ENCODE measurements around the gene ATF7.

ATF7 gene

DNA sequence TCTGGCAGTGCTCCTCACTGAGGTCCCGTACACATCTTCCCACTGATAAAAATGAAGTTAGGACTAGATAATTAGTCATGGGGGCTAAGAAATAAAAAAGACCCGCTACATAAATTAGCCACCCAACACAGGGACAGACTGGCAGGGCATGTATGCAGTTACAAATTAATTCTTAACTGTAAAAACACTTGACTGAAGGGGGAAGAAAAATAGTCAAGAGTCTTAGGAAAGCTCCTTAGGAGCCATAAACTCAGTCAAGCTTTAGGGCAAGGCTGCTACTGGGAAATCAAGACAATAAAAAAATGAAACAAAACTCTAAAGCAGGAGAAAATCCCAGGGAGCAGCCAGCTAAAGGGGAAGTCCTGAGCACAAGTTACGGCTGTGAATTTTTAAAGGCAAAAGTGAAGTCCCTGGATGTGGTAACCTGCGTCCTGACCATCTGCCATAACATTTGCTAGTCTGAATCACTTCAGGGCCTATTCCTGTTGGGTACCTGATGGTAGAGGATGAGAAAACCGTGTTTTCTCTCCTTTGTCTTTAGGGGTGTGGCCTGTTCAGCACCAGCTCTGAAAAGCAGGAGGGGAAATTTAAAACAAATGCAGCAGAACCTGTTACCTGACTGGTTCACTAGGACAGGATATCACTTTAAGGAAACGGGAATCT lies 111.4 kb downstream of the ATF7 start:
- Mint-ChIP-seq H3K9me3 (no peaks in the 10 kb centered on the region), H3K27me3 (no peaks in the 10 kb centered on the region), H3K4me1 (no peaks in the 10 kb centered on the region), H3K36me3 (peaks cover 48% of the 10 kb centered on the region), H3K4me3 (no peak overlapping the region), H3K27ac (peak overlapping the region; percentile 46)
- ATAC-seq, result no peak

DNA sequence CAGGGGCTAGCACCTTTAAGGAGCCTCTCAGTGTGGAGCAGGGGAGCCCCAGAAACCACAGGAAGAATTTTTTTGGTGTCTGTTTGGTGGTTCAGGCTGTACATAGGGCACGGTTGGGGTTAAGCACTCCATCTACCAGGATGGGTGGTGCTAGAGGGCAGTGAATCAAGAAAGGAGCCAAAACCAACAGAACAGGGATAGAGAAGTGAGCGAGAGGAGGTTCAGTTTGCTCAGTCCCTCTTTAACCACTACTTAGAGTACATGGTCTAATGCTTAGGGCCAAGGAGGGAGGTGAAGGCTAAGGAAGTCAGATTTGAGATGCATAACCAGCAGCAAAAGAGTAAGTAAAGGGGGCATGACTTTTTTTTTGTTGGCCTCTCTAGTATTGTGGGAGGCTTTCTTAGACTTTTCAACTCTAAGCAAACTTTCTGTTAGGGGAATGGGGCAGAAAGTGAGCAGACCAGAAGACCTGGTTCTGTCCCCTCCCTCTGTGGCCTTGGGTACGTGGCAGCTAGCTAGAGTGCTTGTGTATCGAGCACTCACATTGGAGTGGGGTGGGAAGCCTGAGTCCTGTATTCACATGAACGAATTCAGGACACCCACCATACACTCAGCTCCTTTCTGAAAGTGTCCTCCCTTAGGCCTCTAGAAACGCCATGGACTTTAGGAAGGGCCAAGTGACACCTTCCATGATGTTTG lies 112.3 kb downstream of the ATF7 start:
- H3K4me1 Mint-ChIP-seq, result peaks cover 1% of the 10 kb centered on the region
- H3K36me3 Mint-ChIP-seq, result peaks cover 48% of the 10 kb centered on the region
- no peak overlapping the region for H3K27ac Mint-ChIP-seq
- no peaks in the 10 kb centered on the region for H3K9me3 Mint-ChIP-seq
- no peak overlapping the region for H3K4me3 Mint-ChIP-seq
- no peaks in the 10 kb centered on the region for H3K27me3 Mint-ChIP-seq
- ATAC-seq, result no peak

DNA sequence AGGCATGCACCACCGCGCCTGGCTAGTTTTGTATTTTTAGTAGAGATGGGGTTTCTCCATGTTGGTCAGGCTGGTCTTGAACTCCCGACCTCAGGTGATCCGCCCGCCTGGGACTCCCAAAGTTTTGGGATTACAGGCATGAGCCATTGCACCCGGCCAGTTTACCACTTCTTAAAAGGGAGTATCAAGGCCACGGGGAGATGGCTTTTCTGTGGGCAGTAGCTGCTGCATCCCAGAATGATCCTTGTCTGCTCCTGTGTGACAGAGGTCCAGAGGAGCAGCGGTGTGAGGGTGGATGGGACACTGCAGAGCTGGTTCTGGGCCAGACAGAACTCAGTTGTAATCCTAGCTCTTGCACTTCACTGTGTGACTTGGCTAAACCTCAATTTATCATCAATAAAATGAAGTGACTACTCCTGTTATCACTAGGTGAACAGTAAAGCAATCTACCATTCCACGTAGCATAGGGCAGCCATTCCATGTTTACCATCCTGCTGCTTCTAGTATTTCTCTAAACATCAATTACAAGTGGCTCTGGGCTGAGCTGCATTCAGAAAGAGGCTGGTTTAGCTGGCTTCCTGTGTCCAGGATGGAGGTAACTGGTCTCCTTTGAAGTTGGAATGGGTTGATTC lies 115.9 kb downstream of the ATF7 start:
- no peak for ATAC-seq
- Mint-ChIP-seq H3K27ac (peak overlapping the region; percentile 5), H3K27me3 (no peaks in the 10 kb centered on the region), H3K4me3 (no peak overlapping the region), H3K9me3 (no peaks in the 10 kb centered on the region), H3K4me1 (peaks cover 8% of the 10 kb centered on the region), H3K36me3 (peaks cover 47% of the 10 kb centered on the region)

DNA sequence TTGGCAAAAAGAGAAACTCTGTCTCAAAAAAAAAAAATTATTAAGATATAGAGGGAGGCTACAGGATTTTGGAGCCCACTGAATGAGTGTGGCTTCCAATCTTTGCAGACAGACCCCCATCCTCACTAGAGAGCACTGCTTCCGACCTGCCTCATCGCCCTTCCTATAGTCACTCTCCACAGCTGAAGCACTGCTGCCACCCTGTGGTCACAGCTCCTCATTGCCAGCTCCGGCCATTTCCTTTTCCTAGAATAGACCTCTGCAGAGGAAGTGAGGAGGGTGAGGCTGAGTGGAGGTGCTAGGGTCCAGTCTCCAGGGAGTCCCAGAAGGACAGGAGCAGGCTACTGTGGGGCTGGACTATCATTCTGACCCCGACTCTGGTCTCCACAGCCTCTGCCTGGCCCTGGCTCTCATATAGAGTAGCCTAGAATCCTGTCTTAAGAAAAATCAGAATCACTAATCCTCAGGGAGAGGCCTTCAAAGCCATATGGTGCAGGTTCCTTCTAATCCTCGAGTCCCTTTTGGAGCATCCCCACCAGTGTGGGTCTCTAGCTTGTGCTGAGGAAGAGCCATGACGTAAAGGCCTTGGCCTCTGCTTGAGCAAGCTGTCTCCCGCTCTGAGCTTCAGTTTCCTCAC lies 117.5 kb downstream of the ATF7 start:
- ATAC-seq, result peak; percentile 93
- peaks cover 20% of the 10 kb centered on the region for H3K4me1 Mint-ChIP-seq
- no peaks in the 10 kb centered on the region for H3K27me3 Mint-ChIP-seq
- H3K9me3 Mint-ChIP-seq, result no peaks in the 10 kb centered on the region
- peaks cover 45% of the 10 kb centered on the region for H3K36me3 Mint-ChIP-seq
- peak overlapping the region; percentile 5 for H3K27ac Mint-ChIP-seq
- H3K4me3 Mint-ChIP-seq, result no peak overlapping the region

DNA sequence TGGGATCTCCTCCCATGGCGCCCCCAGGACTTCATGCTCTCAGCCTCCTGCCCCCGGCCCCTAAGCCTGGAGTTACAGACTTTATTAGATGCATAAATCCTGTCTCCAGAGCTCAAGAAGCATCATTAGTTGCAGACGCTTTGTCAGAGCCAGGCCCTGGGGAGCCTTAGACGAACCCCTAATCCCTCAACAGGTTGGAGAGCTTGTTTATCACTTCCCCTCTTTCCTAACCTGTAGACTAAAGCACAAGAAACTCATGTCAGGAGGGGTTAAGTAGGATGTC lies 118.6 kb downstream of the ATF7 start:
- Mint-ChIP-seq H3K36me3 (peaks cover 42% of the 10 kb centered on the region), H3K4me1 (peaks cover 20% of the 10 kb centered on the region), H3K9me3 (no peaks in the 10 kb centered on the region), H3K27ac (no peak overlapping the region), H3K4me3 (no peak overlapping the region), H3K27me3 (no peaks in the 10 kb centered on the region)
- ATAC-seq, result no peak

DNA sequence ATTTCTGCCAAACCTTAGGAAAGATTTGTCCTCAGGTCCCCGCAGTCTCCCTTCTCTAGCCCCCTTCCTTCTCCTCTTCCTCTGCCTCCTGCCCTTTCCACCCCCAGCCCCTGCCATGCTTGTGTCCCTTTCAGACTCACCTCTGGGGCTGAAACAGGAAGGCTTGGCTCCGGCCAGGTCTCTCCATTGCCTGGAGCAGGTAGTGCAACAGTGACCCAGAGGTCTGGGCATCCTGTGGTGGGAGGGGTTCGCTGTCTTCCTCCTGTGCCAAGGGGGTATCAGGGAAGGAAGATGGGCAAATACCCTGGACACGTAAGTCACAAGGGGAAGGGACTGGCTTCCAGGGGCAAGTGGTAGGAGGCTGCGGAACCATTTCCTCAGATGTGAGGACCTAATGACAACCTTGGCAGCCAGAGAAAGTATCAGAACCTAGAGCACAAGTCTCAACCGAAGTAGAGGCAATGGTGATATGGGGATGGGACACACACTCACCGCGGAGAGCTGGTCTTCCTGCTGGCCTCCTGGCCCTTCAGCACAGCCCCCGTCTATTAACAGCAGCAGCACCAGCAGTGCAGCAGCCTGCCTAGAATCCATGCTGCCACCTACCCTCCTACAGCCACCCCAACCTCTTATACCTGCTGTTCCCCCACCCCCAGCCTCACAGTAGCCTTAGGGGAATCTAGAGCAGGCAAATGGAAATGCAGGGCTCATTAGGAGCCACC lies 119.1 kb downstream of the ATF7 start, which contains the start of gene NPFF:
Gene NPFF, minus strand, starts transcription at position 604 of the 722 bp plus-strand sequence. Its CDS starts 10 bp downstream, at position 594.
- Mint-ChIP-seq H3K36me3 (peaks cover 37% of the 10 kb centered on the region), H3K4me3 (no peak within 1 kb of the TSS), H3K4me1 (peaks cover 24% of the 10 kb centered on the region), H3K27ac (peak within 1 kb of the TSS; percentile 5), H3K9me3 (no peaks in the 10 kb centered on the region), H3K27me3 (no peaks in the 10 kb centered on the region)
- ATAC-seq, result no peak

DNA sequence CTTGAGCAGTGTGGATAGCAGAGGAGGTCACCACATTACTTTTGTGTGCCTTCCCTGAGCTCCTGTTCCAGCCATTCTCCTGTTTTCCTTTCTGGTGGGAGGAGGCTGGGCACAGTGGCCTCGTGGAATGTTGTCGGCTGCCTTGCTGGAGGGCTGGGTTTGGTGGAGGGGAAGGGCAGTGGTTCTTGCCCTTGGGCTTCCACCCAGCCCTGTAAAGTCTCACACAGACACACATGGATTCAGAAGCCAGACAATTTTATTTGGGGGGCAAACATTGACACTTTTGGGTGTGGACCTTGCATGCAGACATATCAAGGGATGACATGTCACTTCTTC lies 119.8 kb downstream of the ATF7 start:
- H3K36me3 Mint-ChIP-seq, result peaks cover 32% of the 10 kb centered on the region
- no peak for ATAC-seq
- H3K4me3 Mint-ChIP-seq, result no peak overlapping the region

DNA sequence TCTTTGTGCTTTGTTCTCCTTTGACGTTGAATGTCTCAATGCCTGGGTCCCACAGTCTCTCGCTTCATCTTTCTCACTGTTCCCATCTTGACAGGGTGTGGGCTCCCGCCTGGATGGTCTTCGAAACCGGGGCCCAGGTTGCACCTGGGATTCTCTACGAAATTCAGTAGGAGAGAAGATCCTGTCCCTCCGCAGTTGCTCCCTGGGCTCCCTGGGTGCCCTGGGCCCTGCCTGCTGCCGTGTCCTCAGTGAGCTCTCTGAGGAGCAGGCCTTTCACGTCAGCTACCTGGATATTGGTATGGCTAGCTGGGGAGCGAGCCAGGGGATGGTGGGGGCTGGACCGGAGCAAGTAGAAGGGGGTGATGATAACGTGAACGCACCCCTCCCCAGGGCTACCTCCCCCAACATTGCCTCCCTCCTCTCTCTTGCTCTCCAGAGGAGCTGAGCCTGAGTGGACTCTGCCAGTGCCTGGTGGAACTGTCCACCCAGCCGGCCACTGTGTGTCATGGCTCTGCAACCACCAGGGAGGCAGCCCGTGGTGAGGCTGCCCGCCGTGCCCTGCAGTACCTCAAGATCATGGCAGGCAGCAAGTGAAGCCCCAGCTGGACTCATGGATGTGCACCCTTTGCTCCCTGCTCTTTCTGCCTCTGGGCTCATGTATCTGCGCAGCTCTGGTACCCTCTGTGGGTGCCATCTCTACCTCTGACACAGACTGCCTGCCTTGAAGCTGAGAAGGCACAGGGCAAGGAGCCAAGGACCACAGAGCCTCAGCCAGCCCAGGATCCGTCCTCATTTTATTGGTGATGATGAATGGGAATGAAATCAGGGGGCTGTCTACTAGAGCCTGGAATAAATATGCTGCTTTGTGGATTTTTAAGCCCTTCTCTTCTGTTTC lies 120.4 kb downstream of the ATF7 start:
- H3K27ac Mint-ChIP-seq, result peak overlapping the region; percentile 31
- no peaks in the 10 kb centered on the region for H3K9me3 Mint-ChIP-seq
- H3K4me3 Mint-ChIP-seq, result peak overlapping the region; percentile 13
- H3K36me3 Mint-ChIP-seq, result peaks cover 26% of the 10 kb centered on the region
- H3K27me3 Mint-ChIP-seq, result no peaks in the 10 kb centered on the region
- peaks cover 30% of the 10 kb centered on the region for H3K4me1 Mint-ChIP-seq
- no peak for ATAC-seq

More for the DNA sequence above, 119.8 kb downstream of the ATF7 start:
- Mint-ChIP-seq H3K4me1 (peaks cover 30% of the 10 kb centered on the region), H3K9me3 (no peaks in the 10 kb centered on the region), H3K27ac (no peak overlapping the region), H3K27me3 (no peaks in the 10 kb centered on the region)

DNA sequence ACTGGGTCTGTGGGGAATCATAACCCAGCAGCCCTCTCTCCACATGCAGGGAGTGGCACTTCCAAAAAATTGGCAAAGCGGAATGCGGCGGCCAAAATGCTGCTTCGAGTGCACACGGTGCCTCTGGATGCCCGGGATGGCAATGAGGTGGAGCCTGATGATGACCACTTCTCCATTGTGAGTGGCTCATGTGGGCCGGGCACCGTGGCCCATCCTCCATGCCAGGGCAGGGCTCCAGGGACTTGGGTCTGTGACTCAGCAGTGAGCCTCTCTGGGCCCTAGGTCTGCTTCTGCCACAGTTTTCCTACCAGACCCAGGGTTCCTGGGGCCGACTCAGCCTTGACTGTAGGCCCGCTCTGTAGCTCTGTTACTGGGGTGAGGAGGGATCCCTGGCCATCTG lies 121.1 kb downstream of the ATF7 start:
- H3K9me3 Mint-ChIP-seq, result no peaks in the 10 kb centered on the region
- H3K27ac Mint-ChIP-seq, result no peak overlapping the region
- no peak for ATAC-seq
- H3K4me3 Mint-ChIP-seq, result no peak overlapping the region
- H3K36me3 Mint-ChIP-seq, result peaks cover 25% of the 10 kb centered on the region
- peaks cover 33% of the 10 kb centered on the region for H3K4me1 Mint-ChIP-seq
- no peaks in the 10 kb centered on the region for H3K27me3 Mint-ChIP-seq

DNA sequence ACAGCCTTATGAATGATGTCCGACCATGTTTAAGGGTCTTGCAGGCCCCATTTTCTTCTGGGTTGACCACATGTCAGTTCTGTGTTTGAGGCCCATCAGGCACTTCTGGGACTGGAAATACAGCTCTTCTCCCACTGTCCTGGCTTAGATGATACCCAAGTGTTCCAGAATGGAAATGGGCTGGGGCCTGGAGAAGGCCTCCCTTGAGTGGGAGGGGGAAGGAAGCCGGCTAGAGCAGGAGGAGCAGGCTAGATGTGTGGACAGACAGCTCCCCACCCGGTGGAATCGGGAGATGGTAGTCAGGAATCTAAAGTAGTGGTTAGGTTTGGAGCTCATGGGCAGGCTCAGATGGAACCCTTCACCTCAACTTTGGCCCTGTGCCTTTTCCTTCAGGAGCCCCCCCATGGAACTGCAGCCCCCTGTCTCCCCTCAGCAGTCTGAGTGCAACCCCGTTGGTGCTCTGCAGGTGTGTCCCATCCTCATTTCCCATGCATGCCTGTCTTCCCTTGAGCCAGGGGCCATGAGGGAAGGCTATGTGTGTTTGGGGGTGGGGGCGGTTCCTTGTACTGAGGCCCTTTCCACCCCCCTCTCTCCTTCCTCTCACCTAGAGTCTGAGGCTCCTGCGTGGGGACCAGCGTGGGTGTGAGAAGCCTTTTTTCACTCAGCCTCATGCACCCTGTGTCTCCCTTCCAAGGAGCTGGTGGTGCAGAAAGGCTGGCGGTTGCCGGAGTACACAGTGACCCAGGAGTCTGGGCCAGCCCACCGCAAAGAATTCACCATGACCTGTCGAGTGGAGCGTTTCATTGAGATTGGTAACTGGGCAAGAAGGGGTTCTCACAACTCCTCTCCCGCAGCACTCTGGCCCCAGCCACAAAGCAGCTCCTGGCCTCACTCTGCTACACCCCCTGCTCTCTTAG lies 121.9 kb downstream of the ATF7 start:
- Mint-ChIP-seq H3K4me1 (peaks cover 38% of the 10 kb centered on the region), H3K27me3 (no peaks in the 10 kb centered on the region), H3K9me3 (no peaks in the 10 kb centered on the region), H3K36me3 (peaks cover 25% of the 10 kb centered on the region), H3K27ac (no peak overlapping the region), H3K4me3 (no peak overlapping the region)
- no peak for ATAC-seq

DNA sequence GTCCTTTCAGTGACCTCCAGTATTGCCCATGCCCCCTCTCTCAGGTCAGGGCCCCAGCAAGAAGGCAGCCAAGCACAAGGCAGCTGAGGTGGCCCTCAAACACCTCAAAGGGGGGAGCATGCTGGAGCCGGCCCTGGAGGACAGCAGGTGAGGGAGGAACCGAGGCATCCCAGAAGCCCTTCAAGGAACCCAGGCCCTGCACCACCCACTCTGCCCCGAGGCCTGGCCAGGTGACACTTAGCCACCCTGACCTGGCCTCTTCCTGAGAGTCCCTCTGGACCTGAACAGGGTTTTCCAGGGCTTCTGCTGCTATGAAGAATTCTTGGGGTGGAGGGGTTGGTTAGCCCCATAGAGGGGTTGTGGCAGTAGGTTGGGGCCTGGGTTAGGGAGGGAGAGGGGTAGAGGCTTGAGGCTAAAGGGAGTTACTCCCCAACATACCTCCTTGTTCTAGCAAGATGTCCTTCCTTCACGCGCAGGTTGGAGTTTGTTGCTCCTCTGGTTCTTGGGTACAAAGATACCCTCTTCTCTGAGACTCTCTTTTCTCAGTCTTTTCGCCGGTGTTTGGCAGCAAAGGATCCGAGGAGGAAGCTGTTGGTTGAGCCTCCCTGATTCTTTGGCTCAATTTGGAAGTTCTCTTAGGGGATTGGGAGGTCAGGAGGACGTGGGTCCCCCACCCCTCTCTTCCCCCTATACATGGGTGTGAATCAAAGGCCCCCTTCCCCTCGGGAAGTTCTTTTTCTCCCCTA lies 123.0 kb downstream of the ATF7 start:
- Mint-ChIP-seq H3K4me3 (no peak overlapping the region), H3K4me1 (peaks cover 42% of the 10 kb centered on the region), H3K27ac (no peak overlapping the region), H3K36me3 (peaks cover 25% of the 10 kb centered on the region), H3K27me3 (no peaks in the 10 kb centered on the region), H3K9me3 (no peaks in the 10 kb centered on the region)
- ATAC-seq, result no peak

DNA sequence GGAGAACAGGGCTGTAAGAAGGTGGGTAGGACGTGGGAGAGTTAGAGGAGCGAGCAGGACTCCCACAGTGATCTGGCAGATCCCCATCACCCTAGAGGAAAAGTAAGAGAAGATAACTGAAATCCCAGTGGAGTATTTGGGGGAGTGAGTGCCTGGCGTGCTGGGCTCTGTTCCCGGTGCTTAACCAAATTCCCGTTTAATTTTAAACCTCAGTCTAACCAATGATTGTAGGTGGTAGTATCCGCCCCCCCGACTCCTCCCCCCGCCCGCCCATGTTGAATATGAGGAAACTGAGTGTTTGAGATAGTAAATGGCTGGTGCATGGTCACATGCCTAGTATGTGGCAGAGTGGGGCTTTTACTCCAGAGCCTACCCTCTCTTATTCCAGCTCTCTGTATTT lies 123.9 kb downstream of the ATF7 start:
- ATAC-seq, result no peak
- Mint-ChIP-seq H3K36me3 (peaks cover 25% of the 10 kb centered on the region), H3K4me3 (peak overlapping the region; percentile 87), H3K27ac (peak overlapping the region; percentile 98), H3K4me1 (peaks cover 42% of the 10 kb centered on the region), H3K27me3 (no peaks in the 10 kb centered on the region), H3K9me3 (no peaks in the 10 kb centered on the region)

DNA sequence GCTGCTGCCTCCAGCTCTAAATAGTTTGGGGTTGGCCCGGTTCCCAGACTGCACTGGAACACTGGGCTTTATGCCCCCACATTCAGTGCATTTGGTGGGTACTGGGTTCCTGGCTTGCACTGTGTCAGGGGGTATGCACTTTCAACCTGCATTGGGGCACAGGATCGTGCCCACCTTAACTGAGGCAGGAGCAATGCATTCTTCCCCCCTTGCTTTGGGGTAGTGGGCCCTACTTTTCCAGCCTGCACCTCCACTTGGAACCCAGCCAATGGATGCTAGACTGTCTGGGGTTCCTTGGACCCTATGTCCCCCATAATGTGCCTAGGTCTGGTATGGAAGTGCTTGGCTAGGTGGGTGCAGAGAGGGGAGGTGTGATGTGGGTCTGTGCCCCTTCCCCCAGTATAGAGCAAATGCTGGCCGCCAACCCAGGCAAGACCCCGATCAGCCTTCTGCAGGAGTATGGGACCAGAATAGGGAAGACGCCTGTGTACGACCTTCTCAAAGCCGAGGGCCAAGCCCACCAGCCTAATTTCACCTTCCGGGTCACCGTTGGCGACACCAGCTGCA lies 124.5 kb downstream of the ATF7 start:
- Mint-ChIP-seq H3K36me3 (peaks cover 20% of the 10 kb centered on the region), H3K4me1 (peaks cover 42% of the 10 kb centered on the region), H3K27ac (peak overlapping the region; percentile 98), H3K4me3 (peak overlapping the region; percentile 87), H3K9me3 (no peaks in the 10 kb centered on the region), H3K27me3 (no peaks in the 10 kb centered on the region)
- no peak for ATAC-seq

Data from stimulated activated memory B cell treated with anti-CD40 and anti-IgM and Interleukin-4, amounts not matched to agents 10 μg/mL and 1 μg/mL and 100 μg/mL, for 72 hours (primary cell).